ENCODE measurements around the gene CLEC10A.

DNA sequence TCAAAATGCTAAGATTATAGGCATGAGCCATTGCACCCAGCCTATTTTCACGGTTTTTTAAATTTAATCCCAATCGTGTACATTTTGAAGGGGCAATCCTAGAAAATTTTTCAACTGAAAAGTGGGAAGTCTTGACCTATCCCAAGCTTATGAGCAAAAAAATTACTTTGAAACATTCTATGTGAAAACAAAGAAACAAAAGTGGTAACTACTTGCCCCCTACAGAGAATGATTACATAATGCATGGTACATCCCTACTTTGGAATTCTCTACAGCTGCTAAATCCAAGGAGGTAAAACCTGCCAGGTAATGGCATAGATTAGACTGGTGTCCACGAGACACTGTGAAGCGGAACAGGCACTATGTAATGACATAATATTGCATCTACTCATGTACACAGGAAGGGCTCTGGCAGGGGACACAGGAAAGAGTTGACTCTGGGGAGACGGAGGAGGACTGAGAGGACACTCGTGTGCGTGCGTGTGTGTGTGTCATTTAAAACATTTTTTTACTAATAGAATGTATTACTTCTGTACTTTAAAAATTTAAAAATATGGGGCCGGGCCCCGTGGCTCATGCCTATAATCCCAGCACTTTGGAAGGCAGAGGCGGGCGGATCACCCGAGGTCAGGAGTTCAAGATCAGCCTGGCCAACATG is 18.9 kb upstream of the CLEC10A start:
- TF ChIP-seq, protein P1, sequence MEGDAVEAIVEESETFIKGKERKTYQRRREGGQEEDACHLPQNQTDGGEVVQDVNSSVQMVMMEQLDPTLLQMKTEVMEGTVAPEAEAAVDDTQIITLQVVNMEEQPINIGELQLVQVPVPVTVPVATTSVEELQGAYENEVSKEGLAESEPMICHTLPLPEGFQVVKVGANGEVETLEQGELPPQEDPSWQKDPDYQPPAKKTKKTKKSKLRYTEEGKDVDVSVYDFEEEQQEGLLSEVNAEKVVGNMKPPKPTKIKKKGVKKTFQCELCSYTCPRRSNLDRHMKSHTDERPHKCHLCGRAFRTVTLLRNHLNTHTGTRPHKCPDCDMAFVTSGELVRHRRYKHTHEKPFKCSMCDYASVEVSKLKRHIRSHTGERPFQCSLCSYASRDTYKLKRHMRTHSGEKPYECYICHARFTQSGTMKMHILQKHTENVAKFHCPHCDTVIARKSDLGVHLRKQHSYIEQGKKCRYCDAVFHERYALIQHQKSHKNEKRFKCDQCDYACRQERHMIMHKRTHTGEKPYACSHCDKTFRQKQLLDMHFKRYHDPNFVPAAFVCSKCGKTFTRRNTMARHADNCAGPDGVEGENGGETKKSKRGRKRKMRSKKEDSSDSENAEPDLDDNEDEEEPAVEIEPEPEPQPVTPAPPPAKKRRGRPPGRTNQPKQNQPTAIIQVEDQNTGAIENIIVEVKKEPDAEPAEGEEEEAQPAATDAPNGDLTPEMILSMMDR (conservative IDR thresholded peaks at IDR 0.05 in 1 of 2, IDR thresholded peaks at IDR 0.05 in 1 of 2; ENCODE audit: low read depth in 1 of 2, low read length in 2 of 2), result no peak
- TF ChIP-seq EZH2 (IDR thresholded peaks at IDR 0.05; ENCODE audit: low read length, missing control alignments), result no peak

All from fibroblast of lung (primary cell).